Spleen (tissue), 7 donors: ENCODE results near the gene TBX10.
"Not testable (repeated sequence)": the region's sequence is repeated elsewhere in the genome, so short reads cannot be mapped to it uniquely, and the experiment has no call there.

ENCODE experiments used
- POLR2AphosphoS5 ChIP-seq, 3 donors: sonication (generic); formaldehyde crosslinking; IDR thresholded peaks; one replicate each; pipeline ENCODE4 v1.5.1; 2017; ENCODE audit warnings: antibody characterized with exemption in 3 of 3
- TF ChIP-seq, protein P1 (sequence below), 11 experiments: fragments of 200-600 bp in 7 of 11; fragments of 450-650 bp in 4 of 11; sonication (generic) in 4 of 11; IDR thresholded peaks in 8 of 11; conservative IDR thresholded peaks in 3 of 11; 1 replicate in 7 of 11; 2 replicates in 4 of 11; pipeline versions ENCODE4 v1.4.0 to v1.8.0; 2016 to 2021; ENCODE audit warnings: antibody characterized with exemption in 11 of 11, inconsistent platforms in 4 of 11, mild to moderate bottlenecking in 1 of 11
- donor health status: DM: no; HTN: no; CAD: no; lungs with moderate emphysema.
- donor health status: DM: no; HTN: no; CAD: no.
- donor health status: DM: no; HTN: no; CAD: no.

GRCh38 chr11:67597963-67598362, 41.6 kb downstream of the TBX10 start:
- TF ChIP-seq, protein P1, sequence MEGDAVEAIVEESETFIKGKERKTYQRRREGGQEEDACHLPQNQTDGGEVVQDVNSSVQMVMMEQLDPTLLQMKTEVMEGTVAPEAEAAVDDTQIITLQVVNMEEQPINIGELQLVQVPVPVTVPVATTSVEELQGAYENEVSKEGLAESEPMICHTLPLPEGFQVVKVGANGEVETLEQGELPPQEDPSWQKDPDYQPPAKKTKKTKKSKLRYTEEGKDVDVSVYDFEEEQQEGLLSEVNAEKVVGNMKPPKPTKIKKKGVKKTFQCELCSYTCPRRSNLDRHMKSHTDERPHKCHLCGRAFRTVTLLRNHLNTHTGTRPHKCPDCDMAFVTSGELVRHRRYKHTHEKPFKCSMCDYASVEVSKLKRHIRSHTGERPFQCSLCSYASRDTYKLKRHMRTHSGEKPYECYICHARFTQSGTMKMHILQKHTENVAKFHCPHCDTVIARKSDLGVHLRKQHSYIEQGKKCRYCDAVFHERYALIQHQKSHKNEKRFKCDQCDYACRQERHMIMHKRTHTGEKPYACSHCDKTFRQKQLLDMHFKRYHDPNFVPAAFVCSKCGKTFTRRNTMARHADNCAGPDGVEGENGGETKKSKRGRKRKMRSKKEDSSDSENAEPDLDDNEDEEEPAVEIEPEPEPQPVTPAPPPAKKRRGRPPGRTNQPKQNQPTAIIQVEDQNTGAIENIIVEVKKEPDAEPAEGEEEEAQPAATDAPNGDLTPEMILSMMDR (IDR thresholded peaks at IDR 0.05 in 8 of 11, conservative IDR thresholded peaks at IDR 0.05 in 3 of 11): not testable (repeated sequence)
- not testable (repeated sequence) for TF ChIP-seq POLR2AphosphoS5 (IDR thresholded peaks at IDR 0.05)
